Spleen (tissue), 7 donors: Measurements from ENCODE around the gene CEMIP.

Experiments
- CTCF ChIP-seq, 11 experiments: fragments of 200-600 bp in 7 of 11; fragments of 450-650 bp in 4 of 11; sonication (generic) in 4 of 11; IDR thresholded peaks in 8 of 11; conservative IDR thresholded peaks in 3 of 11; 1 replicate in 7 of 11; 2 replicates in 4 of 11; pipeline versions ENCODE4 v1.4.0 to v1.8.0; 2016 to 2021; ENCODE audit warnings: antibody characterized with exemption in 11 of 11, inconsistent platforms in 4 of 11, mild to moderate bottlenecking in 1 of 11
- POLR2A ChIP-seq, 3 donors: fragments of 450-650 bp; IDR thresholded peaks; one replicate each; pipeline ENCODE4 v1.5.1; 2017; ENCODE audit warnings: antibody characterized with exemption in 3 of 3, mild to moderate bottlenecking in 1 of 3
- POLR2AphosphoS5 ChIP-seq, 3 donors: sonication (generic); formaldehyde crosslinking; IDR thresholded peaks; one replicate each; pipeline ENCODE4 v1.5.1; 2017; ENCODE audit warnings: antibody characterized with exemption in 3 of 3
- donor health status: DM: no; HTN: no; CAD: no; lungs with moderate emphysema.
- donor health status: DM: no; HTN: no; CAD: no.
- donor health status: DM: no; HTN: no; CAD: no.

DNA sequence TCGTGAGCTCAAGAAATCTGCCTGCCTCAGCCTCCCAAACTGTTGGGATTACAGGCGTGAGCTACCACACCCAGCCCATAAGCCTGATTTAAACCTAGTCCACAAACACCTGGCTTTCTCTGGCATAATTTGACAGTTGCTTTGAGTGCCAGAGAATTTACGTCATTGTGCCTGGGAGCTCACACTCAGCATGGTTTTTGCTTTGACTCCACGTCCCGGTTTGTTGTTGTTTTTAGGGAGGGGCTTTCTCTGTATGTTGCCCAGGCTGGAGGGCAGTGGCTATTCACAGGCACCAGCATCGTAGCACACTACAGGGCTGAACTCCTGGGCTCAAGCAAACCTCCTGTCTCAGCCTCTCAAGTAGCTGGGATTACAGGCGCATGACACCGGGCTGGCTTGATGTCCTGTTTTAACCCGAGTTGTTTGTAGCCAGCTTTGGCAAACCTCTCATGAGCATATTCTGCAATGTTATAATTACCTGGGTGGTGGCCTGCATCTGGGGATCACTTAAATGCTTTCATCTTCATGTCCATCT, 32.7 kb downstream of the CEMIP start:
- TF ChIP-seq CTCF (IDR thresholded peaks at IDR 0.05 in 8 of 11, conservative IDR thresholded peaks at IDR 0.05 in 3 of 11): no peak
- no peak for TF ChIP-seq POLR2A (IDR thresholded peaks at IDR 0.05)
- no peak for TF ChIP-seq POLR2AphosphoS5 (IDR thresholded peaks at IDR 0.05)
